H1 (cell line): ENCODE data around the gene WFDC5.

Source experiments
- CTCF ChIP-seq, 3 experiments: IDR thresholded peaks; 1 replicate in 2 of 3; 2 replicates in 1 of 3; pipeline versions ENCODE4 v1.5.1 to v1.6.1; 2011; ENCODE audit warnings: low read length in 3 of 3, mild to moderate bottlenecking in 3 of 3, inconsistent platforms in 2 of 3, low read depth in 1 of 3, moderate library complexity in 1 of 3; ENCODE audit not compliant: insufficient read depth in 1 of 3; ENCODE audit errors: control extremely low read depth in 1 of 3
- EZH2 ChIP-seq: fragments of 200-600 bp; sonication (generic); IDR thresholded peaks from 2 replicates; pipeline ENCODE4 v1.7.1; 2012; ENCODE audit warnings: low read depth, mild to moderate bottlenecking, moderate library complexity, low read length, inconsistent platforms; ENCODE audit not compliant: severe bottlenecking
- SIX5 ChIP-seq: IDR thresholded peaks from 2 replicates; pipeline ENCODE4 v1.6.1; 2011; ENCODE audit warnings: mild to moderate bottlenecking, low read depth, low read length

- TF ChIP-seq SIX5 (no peak), EZH2 (no peak), CTCF (IDR thresholded peaks at IDR 0.05; ENCODE audit: control extremely low read depth in 1 of 3, insufficient read depth in 1 of 3, low read depth in 1 of 3, low read length in 3 of 3) (peak; percentile 63 to 69 (median 64))
These were observed 3.0 kb downstream of the WFDC5 start for GRCh38 chr20:45111799-45112471.
